Stimulated activated CD4-positive, alpha-beta T cell treated with anti-CD3 and anti-CD28 coated beads, Interleukin-12 subunit alpha, Interleukin-12 subunit beta, amount 100 ng/mL, for 48 hours (primary cell): ENCODE data around the gene C22orf15.

ENCODE experiments used
- DNase-seq, 3 donors: peaks; one replicate each; pipeline ENCODE4 v3.0.0-alpha.2; 2020; ENCODE audit warnings: low read depth in 2 of 3, low spot score in 1 of 3

The C22orf15 gene

GRCh38 chr22:23786752-23787599, 24.2 kb downstream of the C22orf15 start, which contains the start of gene SMARCB1:
Gene SMARCB1, plus strand, starts transcription at chr22:23786966. Its CDS starts 204 bp downstream, at chr22:23787170.
- DNase-seq = peak; percentile 85 to 88 (median 85)

DNA sequence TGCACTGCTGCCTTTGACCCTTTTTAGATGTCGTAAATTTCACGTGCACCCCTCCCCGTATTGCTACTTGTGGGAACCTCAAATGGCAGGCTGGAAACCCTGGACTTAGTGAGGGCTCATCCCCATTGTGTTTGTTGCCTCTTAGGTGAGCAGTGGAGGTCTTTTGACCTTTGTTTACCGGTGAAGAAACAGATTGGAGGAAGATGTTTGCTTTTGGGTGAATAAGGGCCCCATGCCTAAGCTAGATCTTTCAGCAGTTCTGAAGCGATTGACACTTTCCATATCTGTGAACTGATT, 24.8 kb downstream of the C22orf15 start:
- no peak for DNase-seq

DNA sequence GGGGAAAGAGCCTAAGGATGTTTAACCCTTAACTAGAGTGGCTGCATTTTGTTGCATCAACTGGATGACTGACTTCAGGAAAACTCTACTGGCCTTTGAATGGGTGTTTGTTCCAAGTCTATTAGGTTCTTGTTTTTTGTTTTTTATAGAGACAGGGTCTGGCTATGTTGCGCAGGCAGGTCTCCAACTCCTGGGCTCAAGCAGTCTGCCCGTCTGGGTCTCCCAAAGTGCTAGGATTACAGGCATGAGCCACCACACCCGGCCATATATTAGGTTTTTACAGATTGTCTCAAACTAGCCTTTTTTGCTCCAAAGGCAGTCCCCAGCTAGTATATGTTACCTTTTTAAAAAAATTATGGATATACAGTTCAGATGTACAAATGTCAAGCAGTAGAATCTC, 25.1 kb downstream of the C22orf15 start:
- no peak for DNase-seq

DNA sequence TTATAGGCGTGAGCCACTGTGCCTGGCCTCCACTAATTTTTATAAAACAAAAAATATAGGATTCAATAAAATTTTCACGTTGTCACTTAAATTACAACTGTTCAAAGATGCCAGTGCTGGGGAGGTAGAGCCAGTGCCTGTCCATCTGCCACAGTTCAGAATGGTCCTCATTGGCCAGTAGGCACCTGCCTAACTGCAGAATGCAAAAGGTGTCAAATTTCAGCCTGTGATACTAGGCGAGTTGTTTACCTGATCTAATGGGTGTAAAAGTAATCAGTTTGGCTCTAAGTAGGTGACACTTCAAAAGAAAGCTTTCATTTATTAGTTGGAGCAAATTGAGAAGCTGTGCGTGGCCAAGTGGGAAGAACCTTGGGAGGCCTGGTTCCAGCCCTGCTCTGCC, 26.3 kb downstream of the C22orf15 start:
- no peak for DNase-seq

DNA sequence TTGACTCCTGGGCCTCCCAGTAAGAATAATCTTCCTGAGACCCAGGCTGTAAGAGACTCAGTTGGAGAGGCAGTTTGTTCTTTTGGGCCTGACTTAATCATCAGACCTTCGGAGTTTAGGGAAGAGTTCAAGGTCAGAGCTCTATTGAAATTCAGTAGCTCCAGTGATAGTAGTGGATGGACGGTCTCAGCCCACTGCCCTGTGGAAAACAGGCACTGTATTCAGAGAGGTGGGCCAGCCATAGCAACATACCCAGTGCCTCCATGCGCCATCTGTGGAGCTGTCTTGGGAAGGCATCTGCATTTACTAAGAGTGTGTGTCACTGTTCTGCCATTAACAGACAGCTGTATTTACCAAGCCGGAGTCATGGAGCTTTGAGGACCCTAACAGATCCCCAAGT, 26.8 kb downstream of the C22orf15 start:
- DNase-seq = no peak

GRCh38 chr22:23790819-23791737, 28.3 kb downstream of the C22orf15 start:
- no peak for DNase-seq

DNA sequence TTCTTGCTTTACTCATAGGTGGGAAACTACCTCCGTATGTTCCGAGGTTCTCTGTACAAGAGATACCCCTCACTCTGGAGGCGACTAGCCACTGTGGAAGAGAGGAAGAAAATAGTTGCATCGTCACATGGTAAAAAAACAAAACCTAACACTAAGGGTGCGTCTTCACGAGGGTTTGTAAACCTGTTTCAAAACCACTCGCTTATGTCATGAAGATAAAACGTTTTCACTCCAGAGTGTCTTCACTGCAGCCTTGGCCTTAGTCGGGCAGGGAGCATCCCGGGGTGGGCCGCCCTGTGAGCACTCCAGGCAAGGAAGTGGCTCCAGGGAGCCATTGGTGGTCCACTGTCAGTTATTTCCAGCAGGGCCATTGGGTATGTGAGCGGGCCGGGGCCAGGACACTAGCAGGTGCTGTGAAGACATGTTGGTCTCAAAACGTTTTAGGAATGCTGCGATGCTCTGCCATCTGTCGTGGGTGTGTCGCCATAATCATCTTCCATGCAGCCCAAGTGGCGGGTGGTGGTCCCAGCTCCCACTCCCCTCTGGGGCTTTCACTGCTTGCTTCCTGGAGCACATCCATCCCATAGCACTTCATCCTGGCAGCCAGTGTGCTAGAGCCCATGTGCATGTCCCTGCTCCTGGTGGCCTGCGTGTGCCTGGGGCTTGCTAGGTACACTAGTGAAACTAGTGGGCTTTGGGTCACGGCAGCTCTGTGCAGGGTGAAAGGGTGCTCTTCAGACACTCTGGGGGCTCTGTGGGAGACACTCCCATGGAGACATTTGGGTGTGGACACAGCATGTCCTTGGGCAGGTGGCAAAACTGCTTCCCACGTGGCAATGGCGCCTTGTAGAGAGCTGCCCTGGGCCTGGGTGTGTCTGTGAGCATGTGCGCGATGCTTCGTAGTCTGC, 29.2 kb downstream of the C22orf15 start:
- no peak for DNase-seq

DNA sequence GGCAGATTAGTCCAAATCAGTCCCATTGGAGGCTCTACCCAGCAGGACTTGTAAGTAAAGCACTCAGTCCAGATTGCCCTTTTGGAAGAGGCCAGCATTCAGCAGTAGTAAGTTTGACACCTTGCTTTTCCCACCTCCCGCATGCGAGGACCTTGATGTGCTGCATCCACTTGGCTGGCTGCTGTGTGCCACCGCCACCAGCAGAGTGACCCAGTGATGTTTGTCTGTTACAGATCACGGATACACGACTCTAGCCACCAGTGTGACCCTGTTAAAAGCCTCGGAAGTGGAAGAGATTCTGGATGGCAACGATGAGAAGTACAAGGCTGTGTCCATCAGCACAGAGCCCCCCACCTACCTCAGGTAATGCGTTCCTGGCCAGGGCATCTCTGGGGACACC, 30.5 kb downstream of the C22orf15 start:
- DNase-seq = no peak

DNA sequence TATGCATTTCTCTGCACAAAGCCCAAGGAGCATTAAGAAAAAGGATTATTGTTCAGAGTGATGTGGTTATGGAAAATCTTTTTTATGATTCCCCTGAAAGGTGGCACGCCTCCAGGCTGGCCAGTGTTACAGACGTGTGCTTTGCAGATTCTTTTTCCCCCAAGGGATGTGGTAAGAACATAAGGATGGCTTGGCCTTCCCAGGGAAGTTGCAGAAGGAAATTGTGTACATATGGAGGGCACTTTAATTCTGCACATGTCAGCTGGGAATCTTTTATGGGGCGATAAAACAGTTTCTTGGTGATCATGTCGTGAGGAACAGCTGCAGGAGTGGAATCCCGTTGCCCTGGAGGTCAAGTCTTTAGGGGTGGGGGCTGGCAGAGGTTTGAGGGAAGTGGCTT, 33.7 kb downstream of the C22orf15 start:
- DNase-seq = no peak

DNA sequence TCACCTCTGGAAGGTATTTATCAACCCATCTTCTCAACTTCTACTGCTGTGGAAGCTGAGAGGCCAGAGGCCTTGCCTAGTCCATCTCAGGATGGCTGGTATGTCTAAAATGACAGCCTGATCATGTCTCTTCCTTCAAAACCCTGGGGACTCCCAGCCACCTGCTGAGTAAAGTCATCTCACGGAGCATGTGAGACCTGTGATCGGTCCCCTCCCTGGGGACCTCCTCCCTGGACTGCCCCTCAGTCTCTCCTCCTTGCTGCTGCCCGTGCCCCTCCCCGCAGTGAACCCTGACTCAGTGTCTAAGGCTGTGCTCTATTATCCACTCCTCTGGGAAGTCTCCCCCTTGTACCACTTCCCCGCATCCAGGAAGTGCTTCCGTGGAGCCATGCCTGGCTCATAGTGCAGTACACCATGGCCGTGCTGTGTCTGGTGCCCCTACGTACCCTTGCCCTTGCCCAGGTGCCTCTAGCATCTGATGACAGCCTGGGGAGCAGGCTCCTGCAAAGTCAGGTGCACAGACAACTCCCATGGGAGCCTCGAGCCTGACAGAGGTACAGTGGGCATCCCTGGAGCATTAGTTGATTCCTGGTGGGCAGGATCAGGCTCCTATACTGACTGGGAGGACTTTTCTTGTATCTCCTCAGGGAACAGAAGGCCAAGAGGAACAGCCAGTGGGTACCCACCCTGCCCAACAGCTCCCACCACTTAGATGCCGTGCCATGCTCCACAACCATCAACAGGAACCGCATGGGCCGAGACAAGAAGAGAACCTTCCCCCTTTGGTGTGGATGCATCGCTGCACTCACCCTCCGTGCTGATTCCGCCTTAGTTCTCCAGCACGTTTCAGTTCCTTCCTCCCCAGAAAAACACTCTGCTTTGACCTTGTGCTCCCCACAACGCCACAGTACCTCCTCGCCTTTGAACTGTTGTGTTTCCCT, 37.8 kb downstream of the C22orf15 start:
- no peak for DNase-seq

GRCh38 chr22:23801238-23801821, 38.5 kb downstream of the C22orf15 start:
- DNase-seq = no peak

GRCh38 chr22:23801886-23802377, 39.1 kb downstream of the C22orf15 start:
- no peak for DNase-seq

DNA sequence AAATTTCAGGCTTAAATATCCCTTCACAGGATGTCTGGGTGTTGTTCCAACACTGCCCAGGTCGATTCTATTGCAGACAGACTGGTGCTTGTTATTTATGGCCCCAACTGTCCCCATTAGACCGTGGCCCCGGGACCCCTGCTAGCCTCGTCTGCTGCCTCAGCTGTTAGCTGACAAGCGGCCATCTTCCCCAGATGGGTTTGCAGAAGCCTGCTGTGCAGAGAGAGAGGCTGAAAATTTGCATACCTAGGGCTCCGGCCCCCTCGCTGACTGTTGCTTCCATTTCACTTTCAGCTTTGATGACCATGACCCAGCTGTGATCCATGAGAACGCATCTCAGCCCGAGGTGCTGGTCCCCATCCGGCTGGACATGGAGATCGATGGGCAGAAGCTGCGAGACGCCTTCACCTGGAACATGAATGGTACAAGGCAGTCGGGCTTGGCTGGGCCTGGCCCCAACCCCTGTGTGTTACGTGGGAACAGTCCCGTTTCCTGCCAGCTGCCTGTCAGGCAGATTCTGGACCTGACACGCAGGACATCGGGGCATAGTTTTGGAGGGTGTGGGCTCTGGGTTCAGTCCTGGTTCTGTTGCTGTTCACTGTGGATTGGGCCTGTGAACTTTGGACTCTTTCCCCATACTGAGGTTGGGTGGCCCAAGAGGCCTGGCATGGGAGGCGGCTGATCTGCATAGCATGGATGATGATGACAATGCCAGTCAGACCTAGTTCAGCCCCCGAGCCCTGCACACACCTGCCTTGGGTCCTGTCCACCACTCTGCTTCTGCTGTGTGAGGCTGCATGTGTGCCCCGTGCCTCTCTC, 40.4 kb downstream of the C22orf15 start:
- DNase-seq = no peak

GRCh38 chr22:23804781-23805291, 42.0 kb downstream of the C22orf15 start:
- no peak for DNase-seq

GRCh38 chr22:23806837-23807236, 44.0 kb downstream of the C22orf15 start:
- no peak for DNase-seq

DNA sequence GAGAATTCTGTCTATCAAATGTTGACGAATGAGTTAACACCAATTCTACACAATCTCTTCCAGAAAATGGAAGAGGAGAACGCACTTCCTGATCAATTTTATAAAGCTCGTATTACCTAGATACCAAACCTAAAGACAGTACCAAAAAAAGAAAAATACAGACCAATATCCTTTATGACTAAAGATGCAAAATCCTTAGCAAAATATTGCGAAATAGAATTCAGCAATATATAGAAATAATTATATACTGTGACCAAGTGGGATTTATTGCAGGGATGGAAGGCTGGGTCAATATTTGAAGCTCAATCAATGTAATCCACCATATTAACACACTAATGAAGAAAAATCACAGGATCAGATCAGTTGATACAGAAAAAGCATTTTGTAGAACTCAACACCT, 49.6 kb downstream of the C22orf15 start:
- no peak for DNase-seq
